Right lobe of liver (tissue), 6 donors: ENCODE results near the gene IFFO2. TPM values are rescaled to one million over a fixed set of nuclear protein-coding genes. Genes with fewer than 3 reads are reported as not detected.
A peak's percentile ranks its signal among the peaks of the same experiment; 100 is the strongest.

Source experiments
- ATAC-seq, 4 donors: fragments of 200-7000 bp; cut with Tn5 transposase; one replicate each; pipeline ENCODE4 v1.9.1; 2020; ENCODE audit warnings: mild to moderate bottlenecking in 4 of 4, moderate library complexity in 4 of 4
- DNase-seq, 3 donors: peaks; one replicate each; pipeline ENCODE4 v3.0.0-alpha.2; 2020
- H3K27ac ChIP-seq, 3 donors: fragments of 200-600 bp; one replicate each; pipeline ENCODE4 v1.8.0; 2022
- H3K27me3 ChIP-seq, 2 donors: fragments of 200-600 bp; one replicate each; pipeline ENCODE4 v1.8.0; 2022
- H3K36me3 ChIP-seq, 4 donors: fragments of 200-600 bp; sonication (generic) in 1 of 4; one replicate each; pipeline versions ENCODE4 v1.5.1 to v1.8.0; 2017 to 2022; ENCODE audit warnings: control low read depth in 1 of 4
- H3K4me1 ChIP-seq, 4 donors: fragments of 200-600 bp; sonication (generic) in 1 of 4; one replicate each; pipeline versions ENCODE4 v1.5.1 to v1.8.0; 2017 to 2022; ENCODE audit warnings: control low read depth in 1 of 4
- H3K4me3 ChIP-seq, 3 donors: fragments of 200-600 bp; one replicate each; pipeline ENCODE4 v1.8.0; 2022
- H3K9me3 ChIP-seq, 4 donors: fragments of 200-600 bp; sonication (generic) in 1 of 4; one replicate each; pipeline versions ENCODE4 v1.5.1 to v1.8.0; 2017 to 2022; ENCODE audit warnings: control low read depth in 1 of 4
- POLR2A ChIP-seq: fragments of 450-650 bp; IDR thresholded peaks from one replicate; pipeline ENCODE4 v1.6.1; 2017; ENCODE audit warnings: antibody characterized with exemption, mild to moderate bottlenecking
- WGBS: methylation state at CpG from one replicate; pipeline ENCODE4 v1.1.6; 2018; ENCODE audit warnings: low coverage, low lambda C conversion rate; ENCODE audit not compliant: insufficient coverage; ENCODE audit errors: missing lambda C conversion rate; 5-methylcytosine and 5-hydroxymethylcytosine counted together
- intact Hi-C, 2 donors: fragments of 100-400 bp; cut with DNase I; formaldehyde crosslinking; loops; one replicate each; pipeline versions ENCODE4 v1.11.2 to v1.14.1; 2022
- total RNA-seq, 6 experiments: library from RNA; depleted of rRNA in 2 of 6; stranded (reverse); fragments of >200 nt in 2 of 6; fragmentation: NEBNext Ultra II Directional in 3 of 6; extraction: Animal tissue kit (Norgen Biotek cat#: 25700) in 3 of 6; gene quantifications; one replicate each; pipeline versions ENCODE4 v1.1.0 to v1.2.4, GENCODE V29; 2016 to 2023
- TF ChIP-seq, protein P1 (sequence below), 4 donors: fragments of 200-600 bp in 3 of 4; fragments of 450-650 bp in 1 of 4; IDR thresholded peaks; one replicate each; pipeline versions ENCODE4 v1.5.1 to v1.8.0; 2016 to 2022; ENCODE audit warnings: antibody characterized with exemption in 4 of 4, mild to moderate bottlenecking in 2 of 4
- donor health status: DM: no; HTN: yes; CAD: no.
- donor health status: DM: no; HTN: no; CAD: no.
- donor health status: DM: no; HTN: no; CAD: no.
- donor health status: DM: no; HTN: yes; CAD: no.
- donor health status: DM: no; HTN: yes; CAD: no.

IFFO2 gene
- total RNA-seq, 6 experiments from 2014 or later: 2.9 to 12.7 (median 7.2) TPM

DNA sequence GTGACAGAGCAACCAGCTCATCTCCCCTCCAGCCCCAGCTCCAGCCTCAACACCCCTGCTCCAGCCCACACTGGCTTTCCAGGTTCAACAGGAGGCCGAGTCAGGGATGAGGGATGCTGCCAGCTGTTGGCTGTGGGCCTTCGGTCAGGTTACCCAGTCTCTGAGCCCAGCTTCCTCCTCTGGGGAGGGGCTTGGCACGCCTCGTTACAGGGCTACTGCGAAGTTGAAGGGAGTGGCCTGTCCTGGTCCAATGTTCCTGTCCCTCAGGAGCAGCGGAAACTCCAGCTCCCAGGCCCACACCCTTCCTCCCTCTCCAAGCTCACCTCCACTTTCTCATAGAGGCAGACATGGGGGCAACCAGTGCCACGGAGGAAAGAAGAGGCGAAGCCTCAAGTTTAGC lies 81.9 kb downstream of the IFFO2 start:
- DNase-seq (peak; percentile 63 to 91 (median 86)), ATAC-seq (peak; percentile 54 to 88 (median 64))
- TF ChIP-seq, protein P1, sequence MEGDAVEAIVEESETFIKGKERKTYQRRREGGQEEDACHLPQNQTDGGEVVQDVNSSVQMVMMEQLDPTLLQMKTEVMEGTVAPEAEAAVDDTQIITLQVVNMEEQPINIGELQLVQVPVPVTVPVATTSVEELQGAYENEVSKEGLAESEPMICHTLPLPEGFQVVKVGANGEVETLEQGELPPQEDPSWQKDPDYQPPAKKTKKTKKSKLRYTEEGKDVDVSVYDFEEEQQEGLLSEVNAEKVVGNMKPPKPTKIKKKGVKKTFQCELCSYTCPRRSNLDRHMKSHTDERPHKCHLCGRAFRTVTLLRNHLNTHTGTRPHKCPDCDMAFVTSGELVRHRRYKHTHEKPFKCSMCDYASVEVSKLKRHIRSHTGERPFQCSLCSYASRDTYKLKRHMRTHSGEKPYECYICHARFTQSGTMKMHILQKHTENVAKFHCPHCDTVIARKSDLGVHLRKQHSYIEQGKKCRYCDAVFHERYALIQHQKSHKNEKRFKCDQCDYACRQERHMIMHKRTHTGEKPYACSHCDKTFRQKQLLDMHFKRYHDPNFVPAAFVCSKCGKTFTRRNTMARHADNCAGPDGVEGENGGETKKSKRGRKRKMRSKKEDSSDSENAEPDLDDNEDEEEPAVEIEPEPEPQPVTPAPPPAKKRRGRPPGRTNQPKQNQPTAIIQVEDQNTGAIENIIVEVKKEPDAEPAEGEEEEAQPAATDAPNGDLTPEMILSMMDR (IDR thresholded peaks at IDR 0.05): no peak
- TF ChIP-seq POLR2A: no peak
- Histone ChIP-seq H3K36me3 (peaks cover 0 to 61% (median 28%) of the 10 kb centered on the region in 4 donors), H3K4me3 (no peak overlapping the region), H3K9me3 (no peaks in the 10 kb centered on the region), H3K27ac (no peak overlapping the region), H3K27me3 (no peaks in the 10 kb centered on the region), H3K4me1 (peaks cover 0 to 9% (median 0%) of the 10 kb centered on the region in 4 donors)
- intact Hi-C loops: no loop called here
- WGBS: 67% methylated on average over 1 of the region's 8 CpGs

DNA sequence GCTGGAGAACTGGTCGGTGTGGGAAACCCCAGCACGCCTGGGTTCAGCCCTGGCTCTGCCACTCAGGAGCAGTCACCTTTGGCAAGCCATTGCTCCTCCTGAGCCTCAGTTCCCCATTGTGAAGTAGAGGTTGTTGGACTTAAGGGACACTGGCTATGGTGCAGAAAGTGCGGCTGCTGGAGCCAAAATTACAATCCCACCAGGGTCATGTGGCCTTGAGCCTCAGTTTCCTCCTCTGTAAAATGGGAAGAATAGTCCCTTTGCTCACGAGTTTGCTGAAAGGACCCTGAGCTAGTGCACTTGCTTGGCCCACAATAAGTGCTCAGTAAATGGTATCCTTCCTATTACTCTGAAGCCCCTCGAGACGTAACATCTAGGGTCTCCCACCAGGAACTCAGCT lies 82.4 kb downstream of the IFFO2 start:
- ATAC-seq (no peak), DNase-seq (no peak)
- H3K27me3 ChIP-seq: no peaks in the 10 kb centered on the region
- H3K4me1 ChIP-seq: peaks cover 0 to 9% (median 0%) of the 10 kb centered on the region in 4 donors
- intact Hi-C loops: no loop called here
- peaks cover 0 to 55% (median 26%) of the 10 kb centered on the region in 4 donors for H3K36me3 ChIP-seq
- 80% methylated on average over 2 of the region's 6 CpGs for whole genome bisulfite sequencing
- H3K9me3 ChIP-seq: no peaks in the 10 kb centered on the region
- H3K27ac ChIP-seq: no peak overlapping the region
- TF ChIP-seq, protein P1 (IDR thresholded peaks at IDR 0.05): no peak
- no peak for TF ChIP-seq POLR2A
- no peak overlapping the region for H3K4me3 ChIP-seq

DNA sequence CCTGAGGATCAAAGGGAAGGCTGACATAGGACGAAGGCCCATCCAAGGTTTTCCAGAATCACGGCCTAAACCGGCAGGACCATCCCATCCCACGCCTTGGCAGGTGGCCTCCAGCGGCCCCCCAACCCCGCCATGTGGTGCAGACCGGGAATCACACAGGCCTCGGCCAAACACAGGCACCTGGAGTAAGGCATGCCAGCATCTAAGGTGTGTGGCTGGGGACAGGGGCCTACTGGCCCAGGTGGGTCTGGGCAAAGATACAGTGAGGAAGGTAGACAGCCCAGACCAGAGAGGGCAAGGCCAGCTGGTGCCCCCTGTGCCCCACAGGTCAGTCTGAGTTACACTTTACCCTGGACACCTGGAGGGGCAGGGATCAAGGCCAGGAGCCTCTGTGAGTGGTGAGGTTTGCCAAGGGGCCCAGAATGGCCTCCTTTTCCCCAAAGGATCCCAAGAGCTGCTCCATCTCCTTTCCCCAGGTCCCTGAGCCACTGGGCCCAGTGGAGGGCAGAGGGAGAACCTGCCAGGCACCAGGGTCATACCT lies 84.3 kb downstream of the IFFO2 start:
- Histone ChIP-seq H3K4me3 (no peak overlapping the region), H3K9me3 (no peaks in the 10 kb centered on the region), H3K27me3 (no peaks in the 10 kb centered on the region), H3K36me3 (peaks cover 0 to 43% (median 20%) of the 10 kb centered on the region in 4 donors), H3K4me1 (peaks cover 0 to 9% (median 0%) of the 10 kb centered on the region in 4 donors), H3K27ac (no peak overlapping the region)
- ATAC-seq: no peak
- no peak for DNase-seq
- intact Hi-C loops: no loop called here
- no CpG with 5 or more reads among the region's 8 CpGs for WGBS
- TF ChIP-seq, protein P1 (IDR thresholded peaks at IDR 0.05): no peak
- TF ChIP-seq POLR2A: no peak

DNA sequence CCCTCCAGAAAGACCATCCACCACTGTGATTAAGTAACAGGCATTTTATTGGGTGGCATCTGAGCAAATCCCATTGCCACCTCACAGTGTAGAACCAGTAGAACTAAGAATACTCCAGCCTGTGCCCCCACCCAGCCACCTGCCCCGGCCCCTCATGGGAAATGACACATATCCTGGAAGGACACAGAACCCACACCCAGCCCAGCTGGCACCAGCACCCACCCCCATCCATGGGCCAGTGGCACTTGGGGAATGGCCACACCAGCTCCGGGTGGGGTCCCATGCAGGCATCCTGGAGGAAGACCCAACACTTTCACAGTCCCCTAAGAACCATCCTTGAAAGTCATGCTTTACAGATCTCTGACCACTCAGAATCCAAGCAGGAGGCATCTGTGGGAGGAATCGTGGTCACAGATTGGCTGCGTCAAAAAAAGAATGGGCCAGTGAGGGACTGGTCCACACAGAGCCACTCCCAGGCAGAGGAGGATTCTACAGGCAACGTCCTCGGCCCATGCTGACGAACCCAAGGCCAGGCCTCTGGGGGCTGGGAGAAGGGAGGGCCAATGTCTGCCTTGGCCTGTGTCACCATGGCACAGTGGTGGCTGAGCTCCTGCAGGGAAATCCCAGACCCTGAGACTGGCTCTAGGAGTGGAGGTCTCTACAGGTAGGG lies 84.9 kb downstream of the IFFO2 start:
- Histone ChIP-seq H3K4me1 (peaks cover 0 to 9% (median 0%) of the 10 kb centered on the region in 4 donors), H3K9me3 (no peaks in the 10 kb centered on the region), H3K27me3 (no peaks in the 10 kb centered on the region), H3K36me3 (peaks cover 0 to 37% (median 19%) of the 10 kb centered on the region in 4 donors), H3K27ac (no peak overlapping the region), H3K4me3 (no peak overlapping the region)
- intact Hi-C loops: no loop called here
- DNase-seq (no peak), ATAC-seq (no peak)
- no CpG with 5 or more reads among the region's 7 CpGs for WGBS
- TF ChIP-seq, protein P1 (IDR thresholded peaks at IDR 0.05): no peak
- TF ChIP-seq POLR2A: no peak
